Measurements from ENCODE around the gene PSMA4.

DNA sequence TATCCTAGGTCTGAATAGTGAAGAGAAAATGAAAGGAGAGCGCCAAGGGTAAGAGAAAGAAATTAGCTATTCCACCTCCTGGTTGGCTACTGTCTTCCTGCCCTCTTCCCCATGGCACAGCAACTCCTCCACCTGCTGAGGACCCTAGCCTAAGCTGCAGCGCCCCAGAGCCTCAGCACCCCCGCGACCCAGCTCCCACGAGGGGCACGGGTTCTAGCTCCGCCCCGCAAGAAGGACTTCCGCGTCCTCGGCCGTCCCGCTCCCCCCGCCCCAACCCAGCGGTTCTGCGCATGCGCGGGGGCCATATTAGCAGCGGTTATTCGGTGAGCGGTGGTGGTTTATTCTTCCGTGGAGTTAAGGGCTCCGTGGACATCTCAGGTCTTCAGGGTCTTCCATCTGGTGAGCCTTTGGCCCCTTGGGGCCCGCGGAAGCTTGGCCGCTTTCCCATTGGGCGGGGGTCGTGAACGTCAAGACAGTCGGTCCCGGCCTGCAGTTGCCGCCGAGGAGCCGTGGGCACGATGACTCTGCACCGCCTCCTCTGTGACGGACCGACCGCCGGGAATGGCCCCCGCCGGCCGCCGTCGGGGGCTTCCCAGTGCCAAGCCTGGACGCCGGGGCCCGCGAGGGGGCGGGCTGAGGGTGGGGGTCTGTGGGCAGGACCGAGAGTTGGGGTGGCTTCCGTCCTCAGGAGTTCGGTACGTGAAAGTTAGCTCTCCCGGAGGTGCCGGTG lies at the start of gene PSMA4:
- TF ChIP-seq, protein P1, sequence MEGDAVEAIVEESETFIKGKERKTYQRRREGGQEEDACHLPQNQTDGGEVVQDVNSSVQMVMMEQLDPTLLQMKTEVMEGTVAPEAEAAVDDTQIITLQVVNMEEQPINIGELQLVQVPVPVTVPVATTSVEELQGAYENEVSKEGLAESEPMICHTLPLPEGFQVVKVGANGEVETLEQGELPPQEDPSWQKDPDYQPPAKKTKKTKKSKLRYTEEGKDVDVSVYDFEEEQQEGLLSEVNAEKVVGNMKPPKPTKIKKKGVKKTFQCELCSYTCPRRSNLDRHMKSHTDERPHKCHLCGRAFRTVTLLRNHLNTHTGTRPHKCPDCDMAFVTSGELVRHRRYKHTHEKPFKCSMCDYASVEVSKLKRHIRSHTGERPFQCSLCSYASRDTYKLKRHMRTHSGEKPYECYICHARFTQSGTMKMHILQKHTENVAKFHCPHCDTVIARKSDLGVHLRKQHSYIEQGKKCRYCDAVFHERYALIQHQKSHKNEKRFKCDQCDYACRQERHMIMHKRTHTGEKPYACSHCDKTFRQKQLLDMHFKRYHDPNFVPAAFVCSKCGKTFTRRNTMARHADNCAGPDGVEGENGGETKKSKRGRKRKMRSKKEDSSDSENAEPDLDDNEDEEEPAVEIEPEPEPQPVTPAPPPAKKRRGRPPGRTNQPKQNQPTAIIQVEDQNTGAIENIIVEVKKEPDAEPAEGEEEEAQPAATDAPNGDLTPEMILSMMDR (IDR thresholded peaks at IDR 0.05) = peak in 3 of 7 experiments; percentile 8 to 17 (median 12)
- TF ChIP-seq POLR2A (IDR thresholded peaks at IDR 0.05) = peak; percentile 34 to 84 (median 83)

Data from body of pancreas (tissue), 4 donors.